ENCODE results near the gene ITM2C. TPM values are rescaled to one million over a fixed set of nuclear protein-coding genes. Genes with fewer than 3 reads are reported as not detected.

The ITM2C gene
- total and polyA plus RNA-seq, 9 of the 15 experiments (the other 6 are each of a cell fraction or from before 2014, with no cell fraction given), result 0.49 to 58.8 (median 21.5) TPM

- TF ChIP-seq STAG1 (CRISPR knock-in tag; IDR thresholded peaks at IDR 0.05; ENCODE audit: borderline replicate concordance) (no peak), LCOR (CRISPR knock-in tag; IDR thresholded peaks at IDR 0.05) (no peak), L3MBTL2 (IDR thresholded peaks at IDR 0.05) (peak; percentile 89), TAF9B (IDR thresholded peaks at IDR 0.05; ENCODE audit: partially characterized antibody) (peak; percentile 48), SREBF2 (CRISPR knock-in tag; IDR thresholded peaks at IDR 0.05) (no peak), ZNF134 (CRISPR knock-in tag; conservative IDR thresholded peaks at IDR 0.05) (no peak), TCF3 (CRISPR knock-in tag; IDR thresholded peaks at IDR 0.05) (peak; percentile 85), CHD4 (IDR thresholded peaks at IDR 0.05; ENCODE audit: insufficient read depth, insufficient replicate concordance, low read depth, low read length, poor library complexity, severe bottlenecking) (no peak), ZEB2 (IDR thresholded peaks at IDR 0.05) (peak; percentile 44; the same call in 1 of the 2 replicates), ZKSCAN3 (CRISPR knock-in tag; IDR thresholded peaks at IDR 0.05) (no peak), PRMT5 (CRISPR knock-in tag; IDR thresholded peaks at IDR 0.05) (no peak), ELF4 (CRISPR knock-in tag; IDR thresholded peaks at IDR 0.05) (no peak), TBP (optimal IDR thresholded peaks at IDR 0.05; ENCODE audit: low read depth, low read length) (no peak), EWSR1 (IDR thresholded peaks at IDR 0.05; ENCODE audit: borderline replicate concordance, low read depth, partially characterized antibody) (no peak), MEIS2 (IDR thresholded peaks at IDR 0.05; ENCODE audit: partially characterized antibody) (peak; percentile 17), OTX1 (CRISPR knock-in tag; IDR thresholded peaks at IDR 0.05) (no peak), ESRRB (CRISPR knock-in tag; IDR thresholded peaks at IDR 0.05; ENCODE audit: borderline replicate concordance) (no peak), ZNF512 (tag; IDR thresholded peaks at IDR 0.05) (no peak), CC2D1A (IDR thresholded peaks at IDR 0.05) (no peak)
- TF ChIP-seq, protein P1, sequence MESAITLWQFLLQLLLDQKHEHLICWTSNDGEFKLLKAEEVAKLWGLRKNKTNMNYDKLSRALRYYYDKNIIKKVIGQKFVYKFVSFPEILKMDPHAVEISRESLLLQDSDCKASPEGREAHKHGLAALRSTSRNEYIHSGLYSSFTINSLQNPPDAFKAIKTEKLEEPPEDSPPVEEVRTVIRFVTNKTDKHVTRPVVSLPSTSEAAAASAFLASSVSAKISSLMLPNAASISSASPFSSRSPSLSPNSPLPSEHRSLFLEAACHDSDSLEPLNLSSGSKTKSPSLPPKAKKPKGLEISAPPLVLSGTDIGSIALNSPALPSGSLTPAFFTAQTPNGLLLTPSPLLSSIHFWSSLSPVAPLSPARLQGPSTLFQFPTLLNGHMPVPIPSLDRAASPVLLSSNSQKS (CRISPR knock-in tag; IDR thresholded peaks at IDR 0.05), result no peak
- TF ChIP-seq, protein P2, sequence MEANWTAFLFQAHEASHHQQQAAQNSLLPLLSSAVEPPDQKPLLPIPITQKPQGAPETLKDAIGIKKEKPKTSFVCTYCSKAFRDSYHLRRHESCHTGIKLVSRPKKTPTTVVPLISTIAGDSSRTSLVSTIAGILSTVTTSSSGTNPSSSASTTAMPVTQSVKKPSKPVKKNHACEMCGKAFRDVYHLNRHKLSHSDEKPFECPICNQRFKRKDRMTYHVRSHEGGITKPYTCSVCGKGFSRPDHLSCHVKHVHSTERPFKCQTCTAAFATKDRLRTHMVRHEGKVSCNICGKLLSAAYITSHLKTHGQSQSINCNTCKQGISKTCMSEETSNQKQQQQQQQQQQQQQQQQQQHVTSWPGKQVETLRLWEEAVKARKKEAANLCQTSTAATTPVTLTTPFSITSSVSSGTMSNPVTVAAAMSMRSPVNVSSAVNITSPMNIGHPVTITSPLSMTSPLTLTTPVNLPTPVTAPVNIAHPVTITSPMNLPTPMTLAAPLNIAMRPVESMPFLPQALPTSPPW (CRISPR knock-in tag; IDR thresholded peaks at IDR 0.05), result no peak
- TF ChIP-seq, protein P3, sequence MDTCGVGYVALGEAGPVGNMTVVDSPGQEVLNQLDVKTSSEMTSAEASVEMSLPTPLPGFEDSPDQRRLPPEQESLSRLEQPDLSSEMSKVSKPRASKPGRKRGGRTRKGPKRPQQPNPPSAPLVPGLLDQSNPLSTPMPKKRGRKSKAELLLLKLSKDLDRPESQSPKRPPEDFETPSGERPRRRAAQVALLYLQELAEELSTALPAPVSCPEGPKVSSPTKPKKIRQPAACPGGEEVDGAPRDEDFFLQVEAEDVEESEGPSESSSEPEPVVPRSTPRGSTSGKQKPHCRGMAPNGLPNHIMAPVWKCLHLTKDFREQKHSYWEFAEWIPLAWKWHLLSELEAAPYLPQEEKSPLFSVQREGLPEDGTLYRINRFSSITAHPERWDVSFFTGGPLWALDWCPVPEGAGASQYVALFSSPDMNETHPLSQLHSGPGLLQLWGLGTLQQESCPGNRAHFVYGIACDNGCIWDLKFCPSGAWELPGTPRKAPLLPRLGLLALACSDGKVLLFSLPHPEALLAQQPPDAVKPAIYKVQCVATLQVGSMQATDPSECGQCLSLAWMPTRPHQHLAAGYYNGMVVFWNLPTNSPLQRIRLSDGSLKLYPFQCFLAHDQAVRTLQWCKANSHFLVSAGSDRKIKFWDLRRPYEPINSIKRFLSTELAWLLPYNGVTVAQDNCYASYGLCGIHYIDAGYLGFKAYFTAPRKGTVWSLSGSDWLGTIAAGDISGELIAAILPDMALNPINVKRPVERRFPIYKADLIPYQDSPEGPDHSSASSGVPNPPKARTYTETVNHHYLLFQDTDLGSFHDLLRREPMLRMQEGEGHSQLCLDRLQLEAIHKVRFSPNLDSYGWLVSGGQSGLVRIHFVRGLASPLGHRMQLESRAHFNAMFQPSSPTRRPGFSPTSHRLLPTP (IDR thresholded peaks at IDR 0.05; ENCODE audit: borderline replicate concordance, extremely low read depth, insufficient read length), result no peak
Observed at GRCh38 chr2:230905448-230906421, 41.0 kb downstream of the ITM2C start (continued).
